HG02759 (cell line): ENCODE measurements around the gene SPEG.
A peak's percentile ranks its signal among the peaks of the same experiment; 100 is the strongest.

Source experiments
- ATAC-seq: cut with Tn5 transposase; IDR thresholded peaks from one replicate; pipeline ENCODE4 v1.9.1; 2021; ENCODE audit warnings: mild to moderate bottlenecking, moderate library complexity; ENCODE audit not compliant: unreplicated experiment

The SPEG gene

DNA sequence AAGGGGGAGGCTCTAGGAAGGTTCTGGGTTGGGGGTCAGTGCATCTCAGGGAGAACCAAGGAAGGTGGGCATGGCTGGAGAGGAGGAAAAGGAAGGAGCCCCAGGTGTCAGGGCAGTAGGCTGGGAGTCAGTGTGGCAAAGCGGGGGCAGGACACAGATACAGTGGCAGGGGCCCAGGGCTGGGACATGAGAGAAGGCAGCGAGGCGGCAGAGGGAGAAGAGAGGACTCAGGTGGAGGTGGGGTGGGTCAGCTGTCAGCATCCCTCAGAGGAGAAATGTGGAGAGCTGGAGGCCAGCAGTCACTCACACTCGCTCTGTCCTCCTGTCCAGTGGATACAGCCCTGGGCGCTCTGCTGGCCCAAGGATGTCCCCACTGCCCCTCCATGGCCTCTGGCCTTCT, 58.4 kb downstream of the SPEG start:
- no peak for ATAC-seq

DNA sequence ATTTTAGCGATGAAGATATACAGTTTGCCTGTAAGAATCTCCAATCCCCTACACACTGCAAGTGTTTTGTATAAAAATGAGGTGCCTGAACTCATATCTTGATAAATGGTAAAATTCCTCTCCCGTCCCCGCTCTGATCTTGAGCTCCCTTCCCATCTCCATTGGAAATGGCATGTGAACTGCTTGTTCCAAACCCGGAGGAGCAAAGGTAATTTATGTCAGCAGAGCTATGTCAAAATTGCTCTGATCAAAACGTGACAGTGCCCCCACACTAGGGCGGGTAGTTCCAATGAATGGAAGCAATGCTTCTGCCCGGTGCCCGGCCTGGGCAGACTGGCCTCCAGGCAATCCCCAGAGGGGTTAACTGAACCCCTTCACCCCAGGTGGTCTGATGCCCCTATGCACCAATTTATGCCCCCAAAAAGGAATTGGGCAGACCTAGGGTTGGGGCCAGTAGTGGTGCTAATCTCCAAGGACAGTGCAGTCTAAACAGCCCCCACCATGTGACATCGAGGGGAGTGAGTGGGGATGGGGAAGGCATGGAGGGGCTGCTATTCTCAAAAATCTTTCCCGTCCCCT, 60.4 kb downstream of the SPEG start:
- ATAC-seq: no peak

DNA sequence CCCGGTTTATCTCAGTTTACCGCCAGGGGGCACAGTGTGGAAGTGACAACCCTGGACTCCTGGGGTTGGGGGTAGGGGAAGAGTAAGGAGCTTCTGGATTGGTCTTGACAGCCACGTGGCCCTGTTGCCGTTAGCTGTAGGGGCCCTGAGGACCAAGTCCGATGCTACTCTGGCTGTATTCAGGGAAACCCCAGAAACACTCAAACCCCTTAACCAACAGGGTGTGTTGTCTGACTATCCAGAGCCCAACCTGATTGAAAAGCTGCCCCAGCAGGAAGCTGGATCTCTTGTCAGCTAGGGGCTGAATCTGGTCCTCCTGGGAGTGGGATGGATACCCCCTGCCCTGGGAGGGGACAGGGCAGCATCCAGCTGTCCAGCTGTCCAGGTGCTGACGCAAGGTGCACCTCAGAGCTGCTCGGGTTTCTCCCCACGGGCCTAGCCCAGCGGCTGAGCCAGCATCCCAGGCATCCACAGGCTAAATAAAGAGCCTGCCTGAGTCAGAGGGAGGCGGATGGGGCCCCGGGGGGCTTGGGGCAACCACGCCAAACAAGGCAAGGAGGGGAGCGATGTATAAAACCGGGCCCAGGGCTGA, 61.0 kb downstream of the SPEG start:
- no peak for ATAC-seq

DNA sequence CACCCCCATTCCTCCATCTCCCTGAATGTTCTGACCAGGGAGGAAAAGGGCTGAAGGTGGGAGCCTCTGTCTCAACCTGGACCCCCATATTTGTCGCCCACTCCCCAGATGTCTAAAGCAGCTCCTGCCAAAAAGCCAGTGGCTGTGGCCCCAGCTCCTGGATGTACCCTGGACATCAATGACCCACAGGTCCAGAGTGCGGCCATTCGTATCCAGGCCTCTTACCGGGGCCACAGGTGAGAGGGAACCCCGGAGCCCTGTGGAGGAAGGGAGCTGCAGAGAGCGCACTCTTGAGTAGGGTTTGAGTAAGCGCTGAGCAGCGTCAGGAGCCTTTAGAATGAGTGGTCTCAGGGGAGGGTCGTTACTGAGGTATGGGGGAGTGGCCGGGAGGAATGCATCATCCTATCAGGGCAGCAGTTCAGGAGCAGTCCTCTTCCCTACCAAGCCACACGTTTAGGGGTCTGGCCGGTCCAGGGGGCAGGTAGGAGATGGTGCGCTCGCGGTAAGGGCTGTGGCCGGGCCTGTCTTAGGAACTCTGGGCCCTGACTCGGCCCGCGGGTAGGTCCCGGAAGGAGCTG, 61.7 kb downstream of the SPEG start:
- ATAC-seq: no peak

DNA sequence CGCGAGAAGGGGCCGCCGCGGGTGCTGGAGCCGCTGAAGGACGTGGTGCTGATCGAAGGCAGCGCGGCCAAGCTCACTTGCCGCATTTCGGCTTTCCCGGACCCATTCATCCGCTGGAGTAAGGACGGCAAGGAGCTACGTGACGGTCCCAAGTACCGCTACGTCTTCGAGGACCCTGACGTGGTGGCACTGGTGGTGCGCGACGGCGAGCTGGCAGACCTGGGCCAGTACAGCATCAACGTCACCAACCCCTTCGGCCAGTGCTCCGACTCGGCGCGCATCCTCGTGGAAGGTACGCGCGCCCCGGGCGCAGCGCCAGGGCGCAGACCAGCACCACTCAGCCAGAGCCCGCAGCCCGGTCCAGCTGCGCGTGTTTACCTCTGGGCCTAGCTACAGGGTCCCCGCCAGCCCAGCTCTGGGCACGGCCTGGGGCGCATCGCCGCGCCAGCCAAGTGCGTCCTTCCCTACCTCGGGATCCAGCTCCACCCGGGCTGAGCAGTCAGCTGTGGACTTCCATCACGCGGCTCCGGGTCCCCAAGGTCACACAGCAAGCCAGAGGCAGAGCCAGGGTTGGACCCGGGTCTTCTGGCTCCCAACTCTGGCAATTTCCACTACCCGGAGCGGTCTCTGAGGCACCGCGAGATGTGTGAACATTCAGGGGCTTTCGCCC, 62.3 kb downstream of the SPEG start:
- no peak for ATAC-seq

DNA sequence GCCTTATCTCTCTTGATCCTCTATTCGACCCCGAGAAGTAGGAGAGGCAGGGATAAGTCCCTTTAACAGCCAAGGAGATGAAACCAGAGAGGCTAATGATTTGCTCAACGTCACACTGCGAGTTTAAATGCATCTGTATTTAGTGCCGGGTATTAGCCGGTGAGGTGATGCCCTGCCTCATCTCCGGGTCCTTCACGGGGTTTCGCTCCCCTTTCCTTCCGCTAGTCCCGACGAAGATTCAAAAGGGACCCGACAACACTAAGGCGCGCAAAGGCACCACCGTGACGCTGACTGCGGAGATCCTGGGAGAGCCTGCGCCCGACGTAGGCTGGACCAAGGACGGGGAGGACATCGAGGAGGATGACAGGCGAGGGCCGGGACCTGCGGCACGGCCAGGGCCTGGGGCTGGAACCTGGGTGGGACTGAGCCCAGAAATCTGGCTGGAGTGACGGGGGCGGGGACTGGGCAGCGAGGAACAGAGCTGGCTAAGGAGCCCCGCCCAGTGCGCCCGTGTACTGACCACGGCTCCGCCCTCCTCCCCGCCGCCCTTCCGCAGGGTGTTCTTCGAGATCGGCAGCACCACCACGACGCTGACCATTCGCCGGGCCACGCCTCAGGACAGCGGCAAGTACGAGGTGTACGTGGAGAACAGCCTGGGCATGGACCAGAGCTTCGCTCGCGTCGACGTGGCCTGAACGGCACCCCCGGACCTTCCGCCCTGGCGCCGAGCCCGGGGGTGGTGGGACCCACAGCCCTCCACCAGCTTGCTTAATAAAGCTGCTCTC, 63.0 kb downstream of the SPEG start:
- peak; percentile 12 for ATAC-seq

DNA sequence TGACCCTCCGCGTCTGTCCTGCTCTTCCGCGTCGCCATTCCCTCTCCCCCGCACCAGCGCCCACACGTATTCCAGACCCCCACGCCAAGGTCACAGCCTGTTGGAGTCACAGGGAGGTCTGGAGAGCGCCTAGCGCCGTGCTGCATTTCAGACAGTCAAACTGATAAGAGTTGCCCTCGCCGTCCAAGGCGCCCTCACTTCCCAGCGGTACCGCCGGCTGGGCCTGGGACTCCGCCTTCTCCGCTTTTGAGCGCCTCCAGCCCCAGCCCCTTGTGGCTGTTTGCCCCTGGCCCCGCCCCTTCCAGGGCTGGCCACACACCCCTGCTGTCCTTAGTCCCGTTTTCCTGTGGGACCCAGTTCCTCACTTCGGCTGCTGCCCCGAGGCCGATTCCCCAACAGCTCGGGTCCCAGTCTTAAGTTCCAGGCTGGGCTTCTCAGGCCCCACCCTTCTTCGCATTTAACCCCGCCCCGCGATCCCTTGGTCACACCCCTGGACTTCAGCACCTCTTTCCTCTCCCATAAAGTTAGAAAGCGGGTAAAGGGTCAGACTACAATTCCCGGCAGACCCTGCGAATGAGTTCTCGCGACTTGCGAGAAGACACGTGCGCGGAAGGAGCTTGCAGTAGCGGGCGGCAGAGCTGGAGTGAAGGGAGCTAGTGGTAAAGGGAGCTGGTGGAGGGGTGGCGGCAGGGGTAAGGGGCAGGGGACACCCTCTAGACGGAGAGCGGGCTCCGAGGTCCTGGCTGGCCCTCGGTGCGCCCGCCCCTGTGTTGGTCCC, 63.8 kb downstream of the SPEG start, which contains the start of gene GMPPA:
GMPPA (plus strand) TSS at position 612 of the 778 bp plus-strand sequence. CDS start 1,085 bp downstream, outside the sequence.
- ATAC-seq: peak; percentile 94

DNA sequence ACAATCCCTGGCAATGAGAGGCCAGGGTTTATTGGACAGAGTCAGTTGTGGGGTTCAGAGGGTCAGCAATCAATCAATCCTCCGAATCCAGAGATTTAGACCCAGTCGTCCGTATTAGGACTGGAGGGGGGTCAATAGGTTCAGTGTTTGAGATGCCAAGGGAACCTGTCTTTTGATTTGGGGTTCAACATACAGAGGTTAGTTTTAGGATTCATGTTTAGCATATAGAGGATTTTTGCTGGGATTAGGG, 64.3 kb downstream of the SPEG start:
- no peak for ATAC-seq

DNA sequence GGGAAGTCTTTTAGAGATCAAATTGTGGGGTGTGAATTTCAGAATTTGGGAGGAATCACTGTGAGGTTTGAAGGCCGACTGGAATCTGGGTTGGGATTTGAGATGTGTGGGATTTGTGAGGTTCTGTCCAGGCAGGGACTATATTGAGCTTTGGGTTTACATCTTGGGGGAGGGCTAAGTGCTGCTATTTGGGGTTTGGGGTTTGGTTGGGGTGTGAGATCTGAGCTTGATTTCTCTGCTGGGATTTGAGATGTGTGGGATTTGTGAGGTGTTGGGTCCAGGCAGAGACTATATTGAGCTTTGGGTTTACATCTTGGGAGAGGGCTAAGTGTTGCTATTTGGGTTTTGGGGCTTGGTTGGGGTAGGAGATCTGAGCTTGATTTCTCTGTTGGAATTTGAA, 64.9 kb downstream of the SPEG start:
- no peak for ATAC-seq

DNA sequence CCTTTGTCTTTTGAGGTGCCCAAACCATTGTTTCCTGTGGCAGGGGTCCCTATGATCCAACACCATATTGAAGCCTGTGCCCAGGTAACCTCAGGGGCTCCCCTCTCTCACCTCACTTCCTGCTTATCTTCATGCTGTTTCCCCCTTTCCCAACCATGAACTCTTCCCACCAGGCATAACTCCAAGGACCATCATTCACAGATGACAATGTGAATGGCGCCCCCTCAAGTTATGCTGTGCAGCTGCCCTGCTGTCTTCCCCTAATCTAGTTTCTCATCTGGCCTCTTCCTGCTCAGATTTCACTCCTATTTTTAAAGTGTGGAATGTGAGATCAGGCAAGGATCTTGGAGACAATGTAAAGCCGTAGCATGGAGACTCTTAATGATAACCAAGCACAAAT, 65.5 kb downstream of the SPEG start:
- ATAC-seq: no peak

DNA sequence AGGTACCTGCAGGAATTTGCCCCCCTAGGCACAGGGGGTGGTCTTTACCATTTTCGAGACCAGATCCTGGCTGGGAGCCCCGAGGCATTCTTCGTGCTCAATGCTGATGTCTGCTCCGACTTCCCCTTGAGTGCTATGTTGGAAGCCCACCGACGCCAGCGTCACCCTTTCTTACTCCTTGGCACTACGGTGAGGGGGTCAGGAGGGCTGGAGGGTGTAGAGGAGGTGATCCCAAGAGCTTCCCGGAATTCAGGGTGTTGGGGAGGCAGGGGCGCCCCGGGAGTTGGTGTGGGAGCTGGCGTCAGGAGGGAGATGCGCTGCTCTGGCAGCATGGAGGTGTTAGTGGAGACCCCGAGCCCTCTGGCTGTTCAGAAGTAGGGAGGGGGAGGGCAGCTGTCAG, 67.2 kb downstream of the SPEG start:
- no peak for ATAC-seq

DNA sequence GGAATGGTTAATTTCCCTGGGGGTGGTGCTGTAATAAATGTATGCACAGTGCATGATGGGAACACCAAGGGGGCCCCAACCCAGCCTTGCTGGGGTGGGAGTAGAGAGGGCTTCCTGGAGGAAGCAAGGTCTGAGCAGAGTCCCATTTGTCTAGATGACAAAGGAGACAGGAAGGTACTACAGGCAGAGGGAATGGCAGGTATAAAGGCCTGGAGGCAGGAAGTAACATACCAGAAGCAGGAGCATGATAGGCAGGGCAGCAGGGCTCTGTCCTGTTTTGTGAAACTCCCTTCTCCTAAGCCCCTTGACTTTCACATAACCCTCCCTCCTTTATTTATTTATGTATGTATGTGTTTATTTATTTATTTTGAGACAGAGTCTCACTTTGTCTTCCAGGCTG, 68.0 kb downstream of the SPEG start:
- ATAC-seq: no peak

DNA sequence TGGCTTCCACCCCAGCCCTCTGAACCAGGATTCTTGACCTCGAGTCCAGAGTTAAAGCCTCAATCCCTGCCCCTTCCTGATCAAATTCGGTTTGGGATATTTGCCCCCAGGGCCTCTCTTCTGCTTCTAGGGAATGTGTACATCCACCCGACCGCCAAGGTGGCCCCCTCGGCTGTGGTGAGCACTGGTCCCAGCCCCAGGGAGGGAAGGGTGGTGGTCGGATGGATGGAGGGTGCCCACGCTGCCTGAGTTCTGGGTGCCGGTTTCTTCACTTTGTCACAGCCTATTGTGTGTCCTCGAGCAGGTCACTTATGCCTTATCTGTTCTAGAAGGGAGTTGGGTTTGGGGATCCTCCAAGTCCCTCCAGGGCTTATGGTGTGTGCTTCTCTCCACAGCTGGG, 70.9 kb downstream of the SPEG start:
- ATAC-seq: no peak

DNA sequence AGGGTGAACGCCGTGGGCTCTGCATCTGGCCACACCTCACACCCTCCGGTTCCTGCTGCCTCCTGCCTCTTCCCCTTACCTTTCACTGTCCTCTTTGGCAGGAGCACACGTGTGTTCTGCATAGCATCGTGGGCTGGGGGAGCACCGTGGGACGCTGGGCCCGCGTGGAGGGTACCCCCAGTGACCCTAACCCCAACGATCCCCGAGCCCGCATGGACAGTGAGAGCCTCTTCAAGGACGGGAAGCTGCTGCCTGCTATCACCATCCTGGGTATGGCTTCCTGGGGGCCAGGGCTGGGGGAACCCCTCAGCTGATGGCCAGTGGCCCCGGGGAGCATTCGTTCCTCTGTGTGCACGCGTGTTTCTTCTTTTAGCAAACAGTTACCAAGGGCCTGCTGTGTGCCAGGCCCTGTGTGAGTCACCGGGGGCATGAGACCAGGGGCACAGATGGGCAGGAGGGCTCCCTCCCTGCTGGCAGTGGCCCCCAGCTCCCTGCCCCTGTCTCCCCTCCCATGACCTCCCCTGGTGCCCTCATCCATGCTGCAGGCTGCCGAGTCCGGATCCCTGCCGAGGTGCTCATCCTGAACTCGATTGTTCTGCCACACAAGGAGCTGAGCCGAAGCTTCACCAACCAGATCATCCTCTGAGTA, 71.6 kb downstream of the SPEG start:
- no peak for ATAC-seq

DNA sequence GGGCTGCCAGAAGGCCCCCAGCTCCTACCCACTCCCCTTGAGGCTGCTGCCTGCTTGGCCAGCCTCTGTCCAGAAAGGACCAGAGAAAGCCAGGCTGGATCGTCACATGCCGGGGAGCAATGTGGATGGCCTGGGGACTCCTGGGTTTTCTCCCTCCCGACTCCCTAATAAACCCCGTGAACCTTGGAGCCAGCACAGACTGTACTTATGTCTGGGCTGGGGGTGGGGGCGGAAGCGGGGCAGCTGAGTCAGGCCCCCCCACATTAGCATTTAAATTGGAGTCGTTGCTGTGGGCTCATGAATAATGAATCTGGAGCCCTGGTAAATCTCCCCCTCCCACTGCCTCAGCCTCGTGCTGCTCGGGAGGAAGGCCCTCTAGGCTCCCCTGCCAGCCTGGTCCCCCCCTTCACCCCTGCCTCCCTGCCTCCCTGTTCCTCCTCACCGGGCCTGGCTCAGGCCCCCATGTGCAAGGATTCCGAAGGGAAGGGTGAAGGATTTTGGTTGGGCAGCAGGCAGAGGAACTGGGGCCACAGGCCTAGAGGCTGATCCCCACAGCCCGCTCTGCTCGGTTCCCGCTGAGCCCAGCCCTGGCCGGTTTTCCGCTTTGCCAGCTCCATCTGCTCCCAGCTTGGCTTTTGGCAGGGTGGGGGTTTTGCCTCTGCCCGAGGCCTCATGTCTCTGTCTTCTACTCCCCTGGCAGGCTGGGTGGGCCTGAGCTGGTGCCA, 72.3 kb downstream of the SPEG start:
- ATAC-seq: no peak

DNA sequence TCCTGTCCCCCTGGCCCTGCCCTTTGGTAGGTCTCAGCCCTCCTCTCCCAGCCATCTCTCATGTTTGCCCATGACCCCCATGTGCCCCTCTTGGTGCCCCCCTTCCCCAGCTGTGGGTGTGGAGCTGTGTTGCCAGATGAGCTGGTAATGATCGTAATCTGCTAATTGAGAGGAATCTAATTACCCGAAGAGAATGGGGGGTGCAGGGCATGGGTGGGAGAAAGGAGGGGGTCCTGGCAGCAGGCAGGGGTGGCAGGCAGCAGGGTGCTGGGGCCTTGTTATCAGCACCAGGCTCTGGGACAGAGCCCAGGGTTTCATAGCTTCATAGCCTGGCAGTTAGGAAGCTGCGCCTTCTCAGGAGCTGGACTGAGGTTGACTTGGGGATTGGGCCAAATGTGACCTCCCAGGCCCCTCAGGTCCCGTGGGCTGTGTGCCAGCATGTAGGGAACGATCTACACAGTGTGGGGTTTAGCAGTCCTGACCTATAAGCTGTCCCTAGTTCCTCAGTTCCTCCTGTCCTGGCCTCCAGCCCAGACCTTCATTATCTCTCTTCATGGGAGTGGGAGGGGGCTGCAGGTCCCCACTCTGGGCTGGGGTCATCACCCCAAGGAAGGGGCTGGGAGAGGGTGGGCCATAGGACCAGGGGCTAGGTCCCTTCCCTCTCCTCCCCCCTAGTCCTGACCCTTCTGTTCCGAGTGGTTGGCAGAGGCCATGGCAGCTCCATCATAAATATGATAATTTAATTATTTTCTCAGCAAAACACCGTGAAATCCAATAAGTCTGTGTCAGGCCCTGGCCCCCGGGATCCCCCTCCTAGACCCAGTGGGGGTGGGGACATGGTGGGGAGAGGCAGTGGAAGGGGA, 73.2 kb downstream of the SPEG start:
- no peak for ATAC-seq

DNA sequence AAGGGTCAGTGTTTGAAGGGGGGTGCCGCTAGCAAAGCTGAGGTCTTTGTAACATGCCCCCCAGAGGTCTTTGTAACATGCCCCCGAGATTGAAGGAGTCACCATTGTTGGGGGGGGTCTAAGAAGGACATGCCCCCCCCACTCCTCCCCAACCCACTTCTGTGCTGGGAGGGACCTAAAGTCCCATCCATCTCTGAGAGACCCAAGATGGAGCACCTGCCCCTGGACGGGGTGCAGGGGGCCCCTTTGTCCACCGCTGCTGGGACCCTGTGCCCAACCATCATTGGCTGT, 73.7 kb downstream of the SPEG start:
- ATAC-seq: no peak

DNA sequence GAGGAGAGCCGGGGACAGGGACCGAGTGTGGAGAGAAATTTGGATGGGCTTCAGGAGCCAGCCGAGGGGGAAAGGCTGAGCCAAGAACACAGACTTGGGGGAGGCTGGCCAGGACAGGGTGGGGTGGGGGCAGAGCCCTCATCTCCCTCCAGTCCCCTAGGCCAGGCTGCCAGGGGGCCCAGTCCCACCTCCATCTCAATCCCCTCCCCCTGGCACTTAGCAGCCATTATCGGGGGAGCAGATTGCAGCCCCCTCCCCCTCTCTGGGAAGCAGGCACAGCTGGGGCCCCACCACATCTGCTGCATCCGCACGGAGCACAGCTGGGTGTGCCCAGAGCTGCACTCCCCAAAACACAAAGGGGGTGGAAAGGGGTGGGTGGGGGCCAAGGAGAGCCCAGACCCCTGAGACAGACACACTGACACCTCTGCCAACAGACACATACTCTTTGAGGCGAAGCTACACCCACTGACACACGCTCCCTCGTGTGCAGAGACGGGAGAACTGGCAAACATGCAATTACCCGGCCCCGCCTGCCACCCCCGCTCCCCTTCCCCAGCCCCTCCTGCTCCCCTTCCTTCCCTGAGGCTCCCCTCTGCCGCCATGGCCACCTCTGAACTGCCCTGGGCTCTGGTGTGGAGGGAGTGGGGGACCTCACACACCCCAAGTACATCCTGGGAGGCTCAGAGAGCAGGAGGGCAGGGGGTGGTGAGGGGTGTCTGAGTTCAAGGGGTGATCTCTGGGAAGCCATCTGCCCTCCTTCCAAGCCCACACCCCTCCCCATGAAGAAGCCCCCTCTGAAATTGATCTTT, 74.5 kb downstream of the SPEG start:
- peak; percentile 8 for ATAC-seq
